Liver (tissue), 9 donors: Measurements from ENCODE around the gene SERTAD2. TPM values are rescaled to one million over a fixed set of nuclear protein-coding genes. Genes with fewer than 3 reads are reported as not detected.

ENCODE experiments used
- DNase-seq: peaks from one replicate; pipeline ENCODE4 v3.0.0-alpha.2; 2017; ENCODE audit warnings: low spot score
- H3K27ac ChIP-seq, 2 donors: one replicate each; pipeline ENCODE4 v1.7.0; 2013; ENCODE audit warnings: inconsistent platforms in 2 of 2, low read length in 2 of 2, control low read depth in 1 of 2, low read depth in 1 of 2, mild to moderate bottlenecking in 1 of 2
- H3K27me3 ChIP-seq, 4 donors: one replicate each; pipeline versions ENCODE4 v1.6.1 to v1.7.0; 2013; ENCODE audit warnings: low read length in 3 of 4, inconsistent platforms in 1 of 4, mild to moderate bottlenecking in 1 of 4, moderate library complexity in 1 of 4; ENCODE audit not compliant: control insufficient read depth in 4 of 4, insufficient read depth in 4 of 4
- H3K36me3 ChIP-seq, 4 donors: one replicate each; pipeline versions ENCODE4 v1.6.1 to v1.7.0; 2013; ENCODE audit warnings: low read length in 3 of 4, mild to moderate bottlenecking in 3 of 4, low read depth in 1 of 4, moderate library complexity in 1 of 4; ENCODE audit not compliant: control insufficient read depth in 4 of 4, insufficient read depth in 3 of 4
- H3K4me1 ChIP-seq, 4 donors: one replicate each; pipeline versions ENCODE4 v1.6.1 to v1.7.0; 2013; ENCODE audit warnings: low read length in 3 of 4, mild to moderate bottlenecking in 3 of 4, moderate library complexity in 1 of 4; ENCODE audit not compliant: control insufficient read depth in 4 of 4, insufficient read depth in 4 of 4
- H3K4me3 ChIP-seq, 3 donors: one replicate each; pipeline versions ENCODE4 v1.6.1 to v1.7.0; 2013; ENCODE audit warnings: low read length in 3 of 3, control low read depth in 1 of 3, low read depth in 1 of 3, mild to moderate bottlenecking in 1 of 3
- H3K9ac ChIP-seq, 2 donors: one replicate each; pipeline ENCODE4 v1.7.0; 2013; ENCODE audit warnings: low read length in 2 of 2, mild to moderate bottlenecking in 2 of 2, moderate library complexity in 2 of 2, control low read depth in 1 of 2, low read depth in 1 of 2
- H3K9me3 ChIP-seq, 4 donors: one replicate each; pipeline versions ENCODE4 v1.6.1 to v1.7.0; 2013; ENCODE audit warnings: low read length in 3 of 4; ENCODE audit not compliant: control insufficient read depth in 4 of 4
- EGR1 ChIP-seq, 2 donors: IDR thresholded peaks; 2 replicates each; pipeline ENCODE4 v1.6.1; 2016 to 2018; ENCODE audit warnings: antibody characterized with exemption in 2 of 2, low read depth in 2 of 2
- HNF4A ChIP-seq, 2 donors: conservative IDR thresholded peaks; 2 replicates each; pipeline ENCODE4 v1.6.1; 2016; ENCODE audit warnings: antibody characterized with exemption in 2 of 2, mild to moderate bottlenecking in 2 of 2
- NR2F2 ChIP-seq: IDR thresholded peaks from 2 replicates; pipeline ENCODE4 v1.6.1; 2016; ENCODE audit warnings: antibody characterized with exemption
- RXRA ChIP-seq, 2 donors: IDR thresholded peaks; 2 replicates each; pipeline ENCODE4 v1.6.1; 2017 to 2018; ENCODE audit warnings: antibody characterized with exemption in 2 of 2, mild to moderate bottlenecking in 1 of 2
- WGBS: extraction: QIAGEN DNeasy Blood & Tissue Kit; methylation state at CpG from one replicate; pipeline ENCODE4 v1.1.7; 2013; 5-methylcytosine and 5-hydroxymethylcytosine counted together
- polyA plus RNA-seq, 2 donors: library from polyadenylated mRNA; stranded (reverse) in 1 of 2; unstranded in 1 of 2; fragments of 200-250 nt in 1 of 2; fragments of >200 nt in 1 of 2; fragmentation: Nextera tagmentation in 1 of 2; extraction: Ambion mirVana in 1 of 2; gene quantifications; one replicate each; pipeline versions ENCODE4 v1.2.1 to v1.2.3, GENCODE V29; 2013 to 2015
- total RNA-seq, 2 donors: library from RNA; depleted of rRNA; stranded (reverse); fragments of >200 nt; gene quantifications; one replicate each; pipeline ENCODE4 v1.2.3, GENCODE V29; 2014
- TF ChIP-seq, protein P1 (sequence below): IDR thresholded peaks from 2 replicates; pipeline ENCODE4 v1.6.1; 2016; ENCODE audit warnings: antibody characterized with exemption
- TF ChIP-seq, protein P2 (sequence below): IDR thresholded peaks from 2 replicates; pipeline ENCODE4 v1.6.1; 2016; ENCODE audit warnings: antibody characterized with exemption, mild to moderate bottlenecking
- donor health status: healthy.
- donor health status: healthy.
- donor health status: healthy.
- donor health status: healthy.
- donor health status: healthy.

Gene SERTAD2
- total and polyA plus RNA-seq, 4 donors = 5.1 to 13.3 (median 6.4) TPM

DNA sequence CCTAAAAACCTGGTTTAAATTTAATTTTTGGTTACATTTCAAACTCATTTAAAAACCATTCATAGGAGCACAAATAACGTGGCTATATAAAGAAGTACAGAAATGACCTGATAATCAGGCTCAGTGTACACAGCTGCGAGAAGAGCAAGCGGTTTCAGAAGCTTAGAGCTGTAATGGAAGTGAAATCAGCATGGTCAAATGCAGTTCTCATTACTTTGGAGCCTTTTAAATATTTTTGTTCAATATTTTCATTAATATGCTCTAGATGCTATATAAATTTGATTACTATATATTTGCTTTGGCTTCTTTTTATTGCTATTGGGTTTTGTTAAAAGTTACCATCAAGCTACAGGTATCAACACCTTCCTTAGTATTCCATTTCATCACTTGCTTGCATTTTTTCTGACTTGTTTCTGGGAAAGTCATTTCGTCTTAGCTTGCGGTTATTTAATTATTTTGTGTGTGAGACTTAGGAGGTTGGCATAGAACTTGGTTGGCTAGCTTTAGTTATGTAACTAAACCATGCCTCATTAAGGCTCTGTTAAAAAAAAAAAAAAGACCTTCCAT lies 70.9 kb downstream of the SERTAD2 start:
- Histone ChIP-seq H3K4me3 (no peak overlapping the region), H3K36me3 (peaks cover 0 to 5% (median 0%) of the 10 kb centered on the region in 4 donors), H3K27ac (no peak overlapping the region), H3K27me3 (no peaks in the 10 kb centered on the region), H3K9ac (no peak overlapping the region), H3K9me3 (no peaks in the 10 kb centered on the region), H3K4me1 (peaks cover 1 to 13% (median 9%) of the 10 kb centered on the region in 4 donors)
- TF ChIP-seq NR2F2 (no peak), EGR1 (IDR thresholded peaks at IDR 0.05; ENCODE audit: low read depth in 2 of 2) (no peak)
- TF ChIP-seq, protein P1, sequence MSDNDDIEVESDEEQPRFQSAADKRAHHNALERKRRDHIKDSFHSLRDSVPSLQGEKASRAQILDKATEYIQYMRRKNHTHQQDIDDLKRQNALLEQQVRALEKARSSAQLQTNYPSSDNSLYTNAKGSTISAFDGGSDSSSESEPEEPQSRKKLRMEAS = no peak
- no peak for DNase-seq
- WGBS = 81% methylated on average over 5 of the region's 5 CpGs

DNA sequence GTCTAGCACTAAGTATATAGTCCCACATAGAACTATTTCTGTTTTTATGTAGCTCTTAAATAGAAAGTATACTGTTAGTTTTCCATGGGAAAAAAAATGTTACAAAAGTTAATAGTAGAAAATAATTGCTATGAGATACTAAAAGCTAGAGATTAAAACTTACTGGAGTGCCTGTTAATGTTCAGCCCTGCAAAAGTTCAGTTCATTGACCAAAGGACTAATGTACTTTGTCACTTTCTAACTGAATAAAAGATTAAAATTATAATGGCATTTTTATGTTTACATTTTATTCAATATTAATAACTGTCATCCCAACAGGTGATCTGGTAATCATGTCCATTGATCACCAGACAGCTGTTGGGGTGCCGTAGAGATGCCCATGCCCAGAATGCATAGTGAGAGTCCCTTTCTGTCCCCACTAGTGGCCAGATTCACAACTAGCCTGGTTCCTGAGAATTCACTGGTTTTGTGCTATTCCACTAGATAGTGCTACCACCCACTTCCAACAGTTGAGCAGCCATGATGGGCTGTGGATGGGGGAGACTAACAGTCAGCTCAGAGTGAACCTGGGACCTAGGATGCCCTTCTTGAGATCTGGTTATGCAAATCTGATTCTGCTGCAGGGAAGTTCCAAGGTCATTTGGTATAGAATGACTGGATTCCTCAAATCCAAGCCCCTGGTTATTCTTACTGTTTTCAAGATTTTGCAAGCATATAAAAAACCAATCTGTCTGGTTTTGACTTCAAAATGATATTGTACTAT lies 71.8 kb downstream of the SERTAD2 start:
- H3K27me3 ChIP-seq = no peaks in the 10 kb centered on the region
- no peak for DNase-seq
- no peak overlapping the region for H3K9ac ChIP-seq
- peaks cover 1 to 13% (median 9%) of the 10 kb centered on the region in 4 donors for H3K4me1 ChIP-seq
- H3K36me3 ChIP-seq = peaks cover 0 to 5% (median 0%) of the 10 kb centered on the region in 4 donors
- no peak overlapping the region for H3K27ac ChIP-seq
- WGBS = 95% methylated on average over 1 of the region's 1 CpG
- no peaks in the 10 kb centered on the region for H3K9me3 ChIP-seq
- TF ChIP-seq, protein P2, sequence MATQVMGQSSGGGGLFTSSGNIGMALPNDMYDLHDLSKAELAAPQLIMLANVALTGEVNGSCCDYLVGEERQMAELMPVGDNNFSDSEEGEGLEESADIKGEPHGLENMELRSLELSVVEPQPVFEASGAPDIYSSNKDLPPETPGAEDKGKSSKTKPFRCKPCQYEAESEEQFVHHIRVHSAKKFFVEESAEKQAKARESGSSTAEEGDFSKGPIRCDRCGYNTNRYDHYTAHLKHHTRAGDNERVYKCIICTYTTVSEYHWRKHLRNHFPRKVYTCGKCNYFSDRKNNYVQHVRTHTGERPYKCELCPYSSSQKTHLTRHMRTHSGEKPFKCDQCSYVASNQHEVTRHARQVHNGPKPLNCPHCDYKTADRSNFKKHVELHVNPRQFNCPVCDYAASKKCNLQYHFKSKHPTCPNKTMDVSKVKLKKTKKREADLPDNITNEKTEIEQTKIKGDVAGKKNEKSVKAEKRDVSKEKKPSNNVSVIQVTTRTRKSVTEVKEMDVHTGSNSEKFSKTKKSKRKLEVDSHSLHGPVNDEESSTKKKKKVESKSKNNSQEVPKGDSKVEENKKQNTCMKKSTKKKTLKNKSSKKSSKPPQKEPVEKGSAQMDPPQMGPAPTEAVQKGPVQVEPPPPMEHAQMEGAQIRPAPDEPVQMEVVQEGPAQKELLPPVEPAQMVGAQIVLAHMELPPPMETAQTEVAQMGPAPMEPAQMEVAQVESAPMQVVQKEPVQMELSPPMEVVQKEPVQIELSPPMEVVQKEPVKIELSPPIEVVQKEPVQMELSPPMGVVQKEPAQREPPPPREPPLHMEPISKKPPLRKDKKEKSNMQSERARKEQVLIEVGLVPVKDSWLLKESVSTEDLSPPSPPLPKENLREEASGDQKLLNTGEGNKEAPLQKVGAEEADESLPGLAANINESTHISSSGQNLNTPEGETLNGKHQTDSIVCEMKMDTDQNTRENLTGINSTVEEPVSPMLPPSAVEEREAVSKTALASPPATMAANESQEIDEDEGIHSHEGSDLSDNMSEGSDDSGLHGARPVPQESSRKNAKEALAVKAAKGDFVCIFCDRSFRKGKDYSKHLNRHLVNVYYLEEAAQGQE = no peak
- peak; percentile 49 to 66 for TF ChIP-seq RXRA (IDR thresholded peaks at IDR 0.05)
- peak; percentile 42 to 56 for TF ChIP-seq HNF4A (conservative IDR thresholded peaks at IDR 0.05)
- no peak overlapping the region for H3K4me3 ChIP-seq

Other genes starting within 250 kb of the SERTAD2 start
- 1 to 10 TPM; 4.4 to 8.7 TPM for gene LGALSL, start 199.8 kb downstream of the SERTAD2 start, total RNA-seq
- gene LGALSL, start 199.8 kb downstream of the SERTAD2 start, polyA plus RNA-seq = 1 to 10 TPM; 2.4 to 3.2 TPM
- 10 to 100 TPM; 26.4 to 27.9 TPM for gene AFTPH, start 129.6 kb downstream of the SERTAD2 start, total RNA-seq
- 10 to 100 TPM; 10.5 to 14.9 TPM for gene AFTPH, start 129.6 kb downstream of the SERTAD2 start, polyA plus RNA-seq